HG02642 (cell line): Measurements from ENCODE around the gene LRRC59.

ENCODE experiments used
- ATAC-seq: cut with Tn5 transposase; IDR thresholded peaks from one replicate; pipeline ENCODE4 v1.9.1; 2021; ENCODE audit warnings: mild to moderate bottlenecking; ENCODE audit not compliant: unreplicated experiment, poor library complexity

Gene LRRC59

GRCh38 chr17:50363217-50364060 is 33.9 kb downstream of the LRRC59 start:
- no peak for ATAC-seq

GRCh38 chr17:50362661-50363060 is 34.7 kb downstream of the LRRC59 start:
- no peak for ATAC-seq

- no peak for ATAC-seq
Measured at GRCh38 chr17:50361561-50362480, 35.5 kb downstream of the LRRC59 start.

DNA sequence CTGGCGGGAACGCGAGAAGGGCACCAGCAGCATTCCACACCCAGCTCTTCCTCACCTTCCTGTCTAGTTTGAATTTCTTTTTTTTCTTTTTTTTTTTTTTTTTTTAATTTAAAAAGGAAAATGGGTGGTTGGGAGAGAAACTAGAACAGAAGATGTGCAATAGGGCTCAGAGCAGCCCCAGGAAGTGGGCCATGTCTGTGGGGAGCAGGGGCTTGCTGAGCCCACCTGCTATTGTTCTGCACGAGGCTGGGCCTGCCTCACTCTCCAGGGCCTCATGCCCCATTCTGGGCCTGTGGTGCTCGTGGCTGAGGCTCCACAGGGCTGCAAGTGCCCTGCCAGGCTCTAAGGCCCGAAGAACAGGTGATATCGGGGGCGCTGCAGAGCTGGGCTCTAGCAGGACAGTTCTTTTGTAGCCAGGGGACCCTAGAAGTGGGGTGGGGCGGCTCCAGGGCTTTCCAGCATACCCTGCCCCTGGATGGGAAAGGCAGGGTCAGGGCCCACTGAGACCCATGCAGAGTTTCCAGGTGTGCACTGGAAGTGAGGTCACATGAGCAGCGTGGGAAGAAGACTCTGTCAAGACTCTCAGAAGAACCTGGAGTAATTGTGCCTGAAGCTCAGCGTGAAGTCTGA is 36.7 kb downstream of the LRRC59 start:
- no peak for ATAC-seq

DNA sequence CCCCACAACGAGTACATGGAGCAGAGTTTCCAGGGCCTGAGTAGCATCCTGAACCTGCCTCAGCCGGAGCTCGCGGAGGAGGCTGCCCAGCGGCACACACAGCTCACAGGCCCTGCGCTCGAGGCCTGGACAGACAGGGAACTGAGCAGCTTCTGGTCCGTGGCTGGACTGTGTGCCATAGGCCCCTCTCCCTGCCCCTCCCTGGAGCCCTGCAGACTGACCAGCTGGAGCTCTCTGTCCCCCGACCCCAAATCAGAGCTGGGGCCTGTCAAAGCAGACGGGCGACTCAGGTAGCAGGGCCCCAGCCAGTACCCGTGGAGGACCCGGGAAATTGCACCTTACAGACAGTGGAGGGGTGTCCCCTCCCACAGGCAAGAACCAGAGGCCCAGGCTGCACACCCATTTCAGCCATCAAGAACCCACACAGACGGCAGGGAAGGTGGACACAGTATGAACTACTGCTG is 37.3 kb downstream of the LRRC59 start:
- no peak for ATAC-seq

- no peak for ATAC-seq
Measured at GRCh38 chr17:50359005-50359699, 38.2 kb downstream of the LRRC59 start.

DNA sequence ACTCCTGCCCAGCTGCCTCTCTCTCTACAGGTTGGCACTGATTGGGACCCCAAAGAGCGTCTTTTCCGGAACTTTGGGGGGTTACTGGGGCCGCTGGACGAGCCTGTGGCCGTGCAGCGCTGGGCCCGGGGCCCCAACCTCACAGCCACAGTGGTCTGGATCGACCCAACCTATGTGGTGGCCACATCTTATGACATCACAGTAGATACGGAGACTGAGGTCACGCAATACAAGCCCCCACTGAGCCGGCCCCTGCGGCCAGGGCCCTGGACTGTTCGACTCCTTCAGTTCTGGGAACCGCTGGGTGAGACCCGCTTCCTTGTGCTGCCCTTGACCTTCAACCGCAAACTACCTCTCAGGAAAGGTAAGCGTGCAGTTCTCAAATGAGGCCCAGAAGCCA is 39.1 kb downstream of the LRRC59 start:
- no peak for ATAC-seq

DNA sequence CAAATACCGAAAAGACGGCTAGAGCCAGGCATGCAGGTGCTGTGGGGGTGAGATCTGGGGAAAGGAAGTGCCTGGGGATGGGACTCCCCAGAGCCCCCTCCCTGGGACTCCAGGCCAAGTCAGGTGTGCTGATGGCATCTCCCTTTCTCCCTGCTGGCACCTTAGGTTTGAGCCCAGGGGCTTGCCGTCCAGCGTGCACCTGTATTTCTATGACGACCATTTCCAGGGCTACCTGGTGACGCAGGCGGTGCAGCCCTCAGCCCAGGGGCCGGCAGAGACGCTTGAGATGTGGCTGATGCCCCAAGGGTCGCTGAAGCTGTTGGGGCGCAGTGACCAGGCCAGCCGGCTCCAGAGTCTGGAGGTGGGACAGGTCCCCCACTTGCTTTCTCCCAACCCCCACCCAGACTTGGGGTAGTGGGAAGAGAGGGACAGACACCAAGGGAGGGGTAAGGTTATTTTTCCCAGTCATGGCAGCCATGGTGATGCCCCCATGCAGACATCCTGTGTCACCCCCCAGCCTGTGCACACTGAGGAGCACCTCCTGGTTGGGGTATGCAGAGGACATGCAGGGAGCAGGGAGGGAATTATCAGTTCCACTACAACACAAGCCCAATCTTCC is 40.3 kb downstream of the LRRC59 start:
- no peak for ATAC-seq

GRCh38 chr17:50356418-50356817 is 40.9 kb downstream of the LRRC59 start:
- ATAC-seq = no peak

GRCh38 chr17:50355701-50356341 is 41.5 kb downstream of the LRRC59 start:
- no peak for ATAC-seq

DNA sequence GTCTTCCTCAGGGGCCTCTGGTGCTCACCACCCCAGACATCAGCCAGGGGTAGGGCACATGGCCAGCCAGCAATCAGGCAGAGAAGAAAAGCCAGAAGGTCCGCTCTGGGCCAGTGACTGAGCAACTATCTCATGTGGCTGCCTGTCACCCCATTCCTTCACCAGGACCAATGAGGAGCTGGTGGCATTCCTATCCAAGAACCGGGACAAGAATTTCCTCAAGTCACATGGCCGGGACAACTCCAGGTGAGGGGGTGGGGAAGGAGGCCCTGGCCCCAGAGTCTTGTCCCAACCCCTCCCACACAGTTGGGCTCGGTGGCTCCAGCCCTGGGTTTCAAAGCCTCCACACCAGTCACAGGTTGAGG is 42.0 kb downstream of the LRRC59 start:
- ATAC-seq = no peak

DNA sequence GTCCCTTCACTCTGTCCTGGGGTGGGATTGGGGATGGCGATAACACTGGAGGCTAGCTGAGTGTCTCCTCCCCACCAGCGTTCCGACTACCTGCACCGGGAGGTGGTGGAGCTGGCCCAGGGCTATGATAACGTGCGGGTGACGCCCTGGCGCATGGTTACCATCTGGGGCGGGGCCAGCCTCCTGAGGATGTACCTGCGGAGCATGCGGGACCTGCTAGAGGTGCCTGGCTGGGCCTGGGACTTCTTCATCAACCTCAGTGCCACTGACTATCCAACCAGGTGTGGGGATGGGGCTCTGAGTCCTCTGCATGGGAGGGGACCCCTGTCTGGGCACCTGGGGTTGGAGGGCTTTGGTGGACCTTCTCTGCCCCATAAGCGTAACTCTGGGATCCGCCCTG is 42.5 kb downstream of the LRRC59 start:
- ATAC-seq = no peak

- no peak for ATAC-seq
Measured at GRCh38 chr17:50354198-50354597, 43.1 kb downstream of the LRRC59 start.

GRCh38 chr17:50353600-50354195 is 43.6 kb downstream of the LRRC59 start:
- no peak for ATAC-seq

GRCh38 chr17:50352693-50353599 is 44.4 kb downstream of the LRRC59 start:
- ATAC-seq = no peak

- ATAC-seq = no peak
Measured at GRCh38 chr17:50352072-50352692, 45.1 kb downstream of the LRRC59 start.

DNA sequence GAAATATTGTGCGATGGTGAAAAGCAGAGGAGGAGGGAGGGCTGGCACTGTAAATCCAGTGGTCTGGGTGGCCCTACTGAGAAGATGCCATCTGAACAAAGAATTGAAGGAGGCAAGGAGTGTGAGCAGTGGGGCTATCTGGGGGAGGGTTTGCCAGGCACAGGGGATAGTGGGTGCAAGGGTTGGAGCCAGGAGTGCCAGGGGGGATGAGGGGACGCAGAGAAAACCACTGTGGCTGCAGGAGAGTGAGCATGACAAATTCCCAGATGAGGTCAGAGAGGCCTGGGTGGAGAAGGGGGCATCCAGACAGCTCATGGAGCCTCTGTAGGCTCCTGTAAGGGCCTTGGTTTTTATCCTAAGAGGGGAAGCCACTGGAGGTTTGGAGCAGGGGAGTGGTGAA is 46.6 kb downstream of the LRRC59 start:
- no peak for ATAC-seq

- no peak for ATAC-seq
Measured at GRCh38 chr17:50349243-50349600, 48.1 kb downstream of the LRRC59 start.
